ENCODE measurements around the gene NCOA7.

The NCOA7 gene

GRCh38 chr6:125809570-125810170 is 18.9 kb downstream of the NCOA7 start:
- TF ChIP-seq EZH2phosphoT487 (conservative IDR thresholded peaks at IDR 0.05; ENCODE audit: low read length): no peak
- TF ChIP-seq, protein P1, sequence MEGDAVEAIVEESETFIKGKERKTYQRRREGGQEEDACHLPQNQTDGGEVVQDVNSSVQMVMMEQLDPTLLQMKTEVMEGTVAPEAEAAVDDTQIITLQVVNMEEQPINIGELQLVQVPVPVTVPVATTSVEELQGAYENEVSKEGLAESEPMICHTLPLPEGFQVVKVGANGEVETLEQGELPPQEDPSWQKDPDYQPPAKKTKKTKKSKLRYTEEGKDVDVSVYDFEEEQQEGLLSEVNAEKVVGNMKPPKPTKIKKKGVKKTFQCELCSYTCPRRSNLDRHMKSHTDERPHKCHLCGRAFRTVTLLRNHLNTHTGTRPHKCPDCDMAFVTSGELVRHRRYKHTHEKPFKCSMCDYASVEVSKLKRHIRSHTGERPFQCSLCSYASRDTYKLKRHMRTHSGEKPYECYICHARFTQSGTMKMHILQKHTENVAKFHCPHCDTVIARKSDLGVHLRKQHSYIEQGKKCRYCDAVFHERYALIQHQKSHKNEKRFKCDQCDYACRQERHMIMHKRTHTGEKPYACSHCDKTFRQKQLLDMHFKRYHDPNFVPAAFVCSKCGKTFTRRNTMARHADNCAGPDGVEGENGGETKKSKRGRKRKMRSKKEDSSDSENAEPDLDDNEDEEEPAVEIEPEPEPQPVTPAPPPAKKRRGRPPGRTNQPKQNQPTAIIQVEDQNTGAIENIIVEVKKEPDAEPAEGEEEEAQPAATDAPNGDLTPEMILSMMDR (IDR thresholded peaks at IDR 0.05; ENCODE audit: insufficient read depth, low read length, poor library complexity, severe bottlenecking): no peak
- Histone ChIP-seq H3F3A (ENCODE audit: insufficient read depth) (peaks cover 29% of the 10 kb centered on the region; the same call in 1 of the 2 replicates), H3K9me3 (ENCODE audit: insufficient read depth, low read length) (no peaks in the 10 kb centered on the region), H3K9ac (ENCODE audit: low read length) (0 out of 2 replicates have a peak overlapping the region, but pooled peaks have one; percentile 1), H4K20me1 (ENCODE audit: low read depth, low read length) (peaks cover 4% of the 10 kb centered on the region; the same call in 1 of the 2 replicates), H2AFZ (ENCODE audit: low read depth, low read length, severe bottlenecking) (no peak overlapping the region), H3K36me3 (ENCODE audit: low read length) (peaks cover 2% of the 10 kb centered on the region; the same call in 1 of the 2 replicates), H3K27ac (ENCODE audit: low read depth, low read length) (peak overlapping the region; percentile 50), H3K9me2 (replicated peaks; ENCODE audit: insufficient read depth, low read length) (no peaks in the 10 kb centered on the region), H3K4me2 (ENCODE audit: low read depth, low read length, poor library complexity, severe bottlenecking) (peak overlapping the region; percentile 49), H3K27me3 (ENCODE audit: low read length) (no peaks in the 10 kb centered on the region), H3K4me3 (ENCODE audit: insufficient read depth, low read length, poor library complexity, severe bottlenecking) (peak overlapping the region; percentile 4), H3K79me2 (ENCODE audit: insufficient read depth, low read length) (peaks cover 92% of the 10 kb centered on the region)

DNA sequence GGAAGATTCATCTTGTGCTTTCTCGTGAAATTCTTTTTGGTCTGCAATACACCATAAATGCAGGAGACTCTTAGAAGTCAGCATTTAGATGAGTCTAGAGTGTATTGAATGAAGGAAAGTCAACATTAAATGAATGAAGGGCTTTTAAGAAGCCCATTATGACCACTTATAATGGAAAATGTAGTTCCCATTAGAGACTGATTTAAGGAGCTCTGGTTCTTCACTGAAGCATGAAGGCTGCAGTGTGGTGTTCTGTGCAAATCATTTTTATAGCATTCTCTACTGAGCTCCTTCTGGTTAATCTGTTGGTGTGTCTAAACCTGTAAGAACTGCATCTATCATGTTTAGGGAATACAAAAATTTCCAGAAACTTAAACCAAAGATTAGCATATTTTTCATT is 19.7 kb downstream of the NCOA7 start:
- TF ChIP-seq EZH2phosphoT487 (conservative IDR thresholded peaks at IDR 0.05; ENCODE audit: low read length): no peak
- TF ChIP-seq, protein P1 (IDR thresholded peaks at IDR 0.05; ENCODE audit: insufficient read depth, low read length, poor library complexity, severe bottlenecking): no peak
- Histone ChIP-seq H4K20me1 (ENCODE audit: low read depth, low read length) (peaks cover 4% of the 10 kb centered on the region; the same call in 1 of the 2 replicates), H3K9me2 (replicated peaks; ENCODE audit: insufficient read depth, low read length) (no peaks in the 10 kb centered on the region), H2AFZ (ENCODE audit: low read depth, low read length, severe bottlenecking) (no peak overlapping the region), H3K27me3 (ENCODE audit: low read length) (no peaks in the 10 kb centered on the region), H3K79me2 (ENCODE audit: insufficient read depth, low read length) (peaks cover 93% of the 10 kb centered on the region), H3K9me3 (ENCODE audit: insufficient read depth, low read length) (no peaks in the 10 kb centered on the region), H3K9ac (ENCODE audit: low read length) (0 out of 2 replicates have a peak overlapping the region, but pooled peaks have one; percentile 1), H3F3A (ENCODE audit: insufficient read depth) (peaks cover 29% of the 10 kb centered on the region; the same call in 1 of the 2 replicates), H3K4me3 (ENCODE audit: insufficient read depth, low read length, poor library complexity, severe bottlenecking) (no peak overlapping the region), H3K4me2 (ENCODE audit: low read depth, low read length, poor library complexity, severe bottlenecking) (peak overlapping the region; percentile 49), H3K27ac (ENCODE audit: low read depth, low read length) (peak overlapping the region; percentile 50), H3K36me3 (ENCODE audit: low read length) (peaks cover 4% of the 10 kb centered on the region; the same call in 1 of the 2 replicates)

GRCh38 chr6:125811259-125811658 is 20.5 kb downstream of the NCOA7 start:
- H3K4me3 ChIP-seq (ENCODE audit: insufficient read depth, low read length, poor library complexity, severe bottlenecking): no peak overlapping the region
- H3K9ac ChIP-seq (ENCODE audit: low read length): no peak overlapping the region
- peaks cover 92% of the 10 kb centered on the region for H3K79me2 ChIP-seq (ENCODE audit: insufficient read depth, low read length)
- no peaks in the 10 kb centered on the region for H3K27me3 ChIP-seq (ENCODE audit: low read length)
- H3K4me2 ChIP-seq (ENCODE audit: low read depth, low read length, poor library complexity, severe bottlenecking): peak overlapping the region; percentile 49
- H3K27ac ChIP-seq (ENCODE audit: low read depth, low read length): peak overlapping the region; percentile 50; the same call in 1 of the 2 replicates
- no peaks in the 10 kb centered on the region for H3K9me3 ChIP-seq (ENCODE audit: insufficient read depth, low read length)
- H3K36me3 ChIP-seq (ENCODE audit: low read length): peaks cover 12% of the 10 kb centered on the region
- H4K20me1 ChIP-seq (ENCODE audit: low read depth, low read length): peaks cover 4% of the 10 kb centered on the region; the same call in 1 of the 2 replicates
- peaks cover 29% of the 10 kb centered on the region; the same call in 1 of the 2 replicates for H3F3A ChIP-seq (ENCODE audit: insufficient read depth)
- no peaks in the 10 kb centered on the region for H3K9me2 ChIP-seq (replicated peaks; ENCODE audit: insufficient read depth, low read length)
- no peak overlapping the region for H2AFZ ChIP-seq (ENCODE audit: low read depth, low read length, severe bottlenecking)
- TF ChIP-seq EZH2phosphoT487 (conservative IDR thresholded peaks at IDR 0.05; ENCODE audit: low read length): no peak
- TF ChIP-seq, protein P1 (IDR thresholded peaks at IDR 0.05; ENCODE audit: insufficient read depth, low read length, poor library complexity, severe bottlenecking): no peak

All from SU-DHL-6 (cell line).